Esophagus muscularis mucosa (tissue), 4 donors: ENCODE data around the gene OGDH. TPM values are rescaled to one million over a fixed set of nuclear protein-coding genes. Genes with fewer than 3 reads are reported as not detected.

Source experiments
- DNase-seq: peaks from one replicate; pipeline ENCODE4 v3.0.0-alpha.2; 2017; ENCODE audit errors: extremely low spot score
- H3K27ac ChIP-seq, 4 donors: fragments of 200-600 bp; sonication (generic); replicated peaks in 1 of 4; 1 replicate in 3 of 4; 2 replicates in 1 of 4; pipeline ENCODE4 v1.5.1; 2016 to 2019; ENCODE audit warnings: mild to moderate bottlenecking in 1 of 4
- H3K27me3 ChIP-seq, 4 donors: fragments of 200-600 bp; sonication (generic); one replicate each; pipeline versions ENCODE4 v1.5.1 to v1.6.0; 2016 to 2019
- H3K36me3 ChIP-seq, 4 donors: fragments of 200-600 bp; sonication (generic); one replicate each; pipeline ENCODE4 v1.5.1; 2016 to 2019
- H3K4me1 ChIP-seq, 4 donors: fragments of 200-600 bp; sonication (generic); one replicate each; pipeline ENCODE4 v1.5.1; 2016 to 2019
- H3K4me3 ChIP-seq, 4 donors: fragments of 200-600 bp; sonication (generic); 1 replicate in 2 of 4; 2 replicates in 2 of 4; pipeline ENCODE4 v1.5.1; 2016 to 2019; ENCODE audit warnings: mild to moderate bottlenecking in 4 of 4, moderate library complexity in 1 of 4
- H3K9me3 ChIP-seq, 4 donors: fragments of 200-600 bp; sonication (generic); 1 replicate in 3 of 4; 2 replicates in 1 of 4; pipeline ENCODE4 v1.5.1; 2016 to 2019
- CTCF ChIP-seq, 3 experiments: fragments of 200-600 bp in 2 of 3; fragments of 450-650 bp in 1 of 3; sonication (generic) in 2 of 3; IDR thresholded peaks; one replicate each; pipeline ENCODE4 v1.5.1; 2017 to 2019; ENCODE audit warnings: antibody characterized with exemption in 3 of 3, mild to moderate bottlenecking in 2 of 3, moderate library complexity in 1 of 3
- EP300 ChIP-seq: sonication (generic); formaldehyde crosslinking; IDR thresholded peaks from one replicate; pipeline ENCODE4 v1.6.1; 2017; ENCODE audit warnings: antibody characterized with exemption
- POLR2A ChIP-seq: fragments of 450-650 bp; IDR thresholded peaks from one replicate; pipeline ENCODE4 v1.6.1; 2017; ENCODE audit warnings: antibody characterized with exemption, moderate library complexity, mild to moderate bottlenecking, low read depth
- POLR2AphosphoS5 ChIP-seq, 2 donors: sonication (generic); formaldehyde crosslinking; IDR thresholded peaks; one replicate each; pipeline ENCODE4 v1.6.1; 2017; ENCODE audit warnings: antibody characterized with exemption in 2 of 2
- WGBS: methylation state at CpG from one replicate; pipeline ENCODE4 v1.1.5; 2018; 5-methylcytosine and 5-hydroxymethylcytosine counted together
- intact Hi-C: fragments of 100-400 bp; cut with DNase I; formaldehyde crosslinking; loops from one replicate; pipeline ENCODE4 v1.15.1; 2023
- total RNA-seq, 4 donors: library from RNA; depleted of rRNA; stranded (reverse); fragments of >200 nt; gene quantifications; one replicate each; pipeline versions ENCODE4 v1.1.0 to v1.2.1, GENCODE V29; 2016

OGDH gene
- total RNA-seq, 4 donors from 2014 or later: 135 to 184 (median 145) TPM

- TF ChIP-seq CTCF (IDR thresholded peaks at IDR 0.05) (no peak), POLR2AphosphoS5 (IDR thresholded peaks at IDR 0.05) (no peak), POLR2A (no peak), EP300 (no peak)
- intact Hi-C loops: loop anchor here (5.0 kb wide), 1 partner anchor 49 kb away; no protein-coding TSS in a partner anchor
- DNase-seq: no peak
- Histone ChIP-seq H3K4me1 (peaks cover 85 to 92% (median 87%) of the 10 kb centered on the region in 4 donors), H3K4me3 (no peak overlapping the region), H3K9me3 (no peaks in the 10 kb centered on the region), H3K27me3 (no peaks in the 10 kb centered on the region), H3K36me3 (peaks cover 0 to 3% (median 2%) of the 10 kb centered on the region in 4 donors), H3K27ac (peak overlapping the region in 2 of 4 donors; percentile 25 to 75)
- 100% methylated on average over 2 of the region's 3 CpGs for WGBS
Observed at GRCh38 chr7:44636041-44636584, 29.7 kb downstream of the OGDH start.

GRCh38 chr7:44636926-44637325 lies 30.5 kb downstream of the OGDH start:
- Histone ChIP-seq H3K27me3 (no peaks in the 10 kb centered on the region), H3K4me1 (peaks cover 77 to 84% (median 83%) of the 10 kb centered on the region in 4 donors), H3K27ac (peak overlapping the region; percentile 75 to 80 (median 78)), H3K4me3 (no peak overlapping the region), H3K36me3 (peaks cover 0 to 3% (median 2%) of the 10 kb centered on the region in 4 donors), H3K9me3 (no peaks in the 10 kb centered on the region)
- WGBS: 98% methylated on average over 2 of the region's 2 CpGs
- intact Hi-C loops: loop anchor here (5.0 kb wide), 1 partner anchor 50 kb away; no protein-coding TSS in a partner anchor
- TF ChIP-seq POLR2AphosphoS5 (IDR thresholded peaks at IDR 0.05) (no peak), POLR2A (no peak), CTCF (IDR thresholded peaks at IDR 0.05) (no peak), EP300 (no peak)
- DNase-seq: no peak

- Histone ChIP-seq H3K9me3 (no peaks in the 10 kb centered on the region), H3K4me1 (peaks cover 66 to 74% (median 73%) of the 10 kb centered on the region in 4 donors), H3K4me3 (no peak overlapping the region), H3K27ac (peak overlapping the region; percentile 77 to 80 (median 78)), H3K36me3 (peaks cover 0 to 3% (median 2%) of the 10 kb centered on the region in 4 donors), H3K27me3 (no peaks in the 10 kb centered on the region)
- intact Hi-C loops: loop anchor here (5.0 kb wide), 1 partner anchor 51 kb away; no protein-coding TSS in a partner anchor
- TF ChIP-seq EP300 (no peak), POLR2AphosphoS5 (IDR thresholded peaks at IDR 0.05) (peak; percentile 49 to 67), POLR2A (no peak), CTCF (IDR thresholded peaks at IDR 0.05) (no peak)
- DNase-seq: no peak
- 57% methylated on average over 8 of the region's 8 CpGs for WGBS
Observed at GRCh38 chr7:44637788-44638594, 31.6 kb downstream of the OGDH start.

- Histone ChIP-seq H3K36me3 (peaks cover 0 to 8% (median 2%) of the 10 kb centered on the region in 4 donors), H3K27me3 (no peaks in the 10 kb centered on the region), H3K9me3 (no peaks in the 10 kb centered on the region), H3K4me1 (peaks cover 57 to 65% (median 64%) of the 10 kb centered on the region in 4 donors), H3K27ac (peak overlapping the region; percentile 77 to 80 (median 78)), H3K4me3 (no peak overlapping the region)
- DNase-seq: no peak
- 82% methylated on average over 4 of the region's 5 CpGs for WGBS
- TF ChIP-seq POLR2AphosphoS5 (IDR thresholded peaks at IDR 0.05): peak in 1 of 2 donors; percentile 18
- TF ChIP-seq POLR2A: no peak
- intact Hi-C loops: loop anchor here (5.0 kb wide), 1 partner anchor 52 kb away; no protein-coding TSS in a partner anchor
Observed at GRCh38 chr7:44638611-44639557, 32.5 kb downstream of the OGDH start.
